Natural killer cell (primary cell): ENCODE measurements around the gene ICE1. TPM values are rescaled to one million over a fixed set of nuclear protein-coding genes. Genes with fewer than 3 reads are reported as not detected.

ENCODE experiments used
- ATAC-seq, 3 donors: fragments of 150-1000 bp in 2 of 3; fragments of 200-7000 bp in 1 of 3; cut with Tn5 transposase; 1 replicate in 1 of 3; 2 replicates in 2 of 3; pipeline ENCODE4 v1.10.0; 2021; ENCODE audit warnings: mild to moderate bottlenecking in 2 of 3, moderate library complexity in 2 of 3
- DNase-seq, 2 donors: peaks; one replicate each; pipeline versions ENCODE4 v3.0.0 to v3.0.0-alpha.2; 2013 to 2021; ENCODE audit warnings: mixed read lengths in 1 of 2
- H3K27ac ChIP-seq: one replicate; pipeline ENCODE4 v1.5.1; 2013; ENCODE audit warnings: mild to moderate bottlenecking, low read length
- H3K27me3 ChIP-seq: one replicate; pipeline ENCODE4 v1.6.1; 2013; ENCODE audit warnings: low read length; ENCODE audit not compliant: control insufficient read depth, insufficient read depth
- H3K36me3 ChIP-seq: one replicate; pipeline ENCODE4 v1.6.1; 2013; ENCODE audit warnings: low read length; ENCODE audit not compliant: control insufficient read depth, insufficient read depth
- H3K4me1 ChIP-seq: one replicate; pipeline ENCODE4 v1.6.1; 2013; ENCODE audit warnings: low read length; ENCODE audit not compliant: control insufficient read depth, insufficient read depth
- H3K4me3 ChIP-seq: one replicate; pipeline ENCODE4 v1.5.1; 2013; ENCODE audit warnings: low read length
- H3K9me3 ChIP-seq: one replicate; pipeline ENCODE4 v1.6.1; 2013; ENCODE audit warnings: low read length; ENCODE audit not compliant: control insufficient read depth, insufficient read depth
- H3K27ac Mint-ChIP-seq, 2 donors: one replicate each; pipeline ENCODE4 v1.8.0; 2022; ENCODE audit warnings: mild to moderate bottlenecking in 2 of 2, mixed read lengths in 2 of 2, moderate library complexity in 1 of 2
- H3K27me3 Mint-ChIP-seq, 2 donors: one replicate each; pipeline ENCODE4 v1.8.0; 2022; ENCODE audit warnings: low read depth in 2 of 2, mixed read lengths in 2 of 2
- H3K36me3 Mint-ChIP-seq: one replicate; pipeline ENCODE4 v1.8.0; 2022; ENCODE audit warnings: mixed read lengths
- H3K4me1 Mint-ChIP-seq, 2 donors: one replicate each; pipeline ENCODE4 v1.8.0; 2022; ENCODE audit warnings: mixed read lengths in 2 of 2
- H3K4me3 Mint-ChIP-seq: one replicate; pipeline ENCODE4 v1.8.0; 2022; ENCODE audit warnings: mild to moderate bottlenecking, moderate library complexity, mixed read lengths
- H3K9me3 Mint-ChIP-seq, 2 donors: one replicate each; pipeline ENCODE4 v1.8.0; 2022; ENCODE audit warnings: mixed read lengths in 2 of 2
- CTCF ChIP-seq: fragments of 200-600 bp; IDR thresholded peaks from one replicate; pipeline ENCODE4 v1.8.0; 2022; ENCODE audit warnings: antibody characterized with exemption
- WGBS: methylation state at CpG from one replicate; pipeline ENCODE4 v1.1.7; 2013; ENCODE audit warnings: missing lambda C conversion rate; ENCODE audit not compliant: insufficient coverage; 5-methylcytosine and 5-hydroxymethylcytosine counted together
- intact Hi-C: fragments of 100-400 bp; cut with micrococcal nuclease; formaldehyde crosslinking; loops from one replicate; pipeline ENCODE4 v1.14.2; 2022
- total RNA-seq, 4 donors: library from RNA; stranded (reverse); fragments of 120-200 nt in 1 of 4; gene quantifications; one replicate each; pipeline versions ENCODE4 v1.2.3 to v1.2.4, GENCODE V29; 2013 to 2022

The ICE1 gene
- total RNA-seq, 3 donors from 2014 or later (not counting 1 experiment from before 2014, with no cell fraction given), result 29.7 to 44.5 (median 36.6) TPM

DNA sequence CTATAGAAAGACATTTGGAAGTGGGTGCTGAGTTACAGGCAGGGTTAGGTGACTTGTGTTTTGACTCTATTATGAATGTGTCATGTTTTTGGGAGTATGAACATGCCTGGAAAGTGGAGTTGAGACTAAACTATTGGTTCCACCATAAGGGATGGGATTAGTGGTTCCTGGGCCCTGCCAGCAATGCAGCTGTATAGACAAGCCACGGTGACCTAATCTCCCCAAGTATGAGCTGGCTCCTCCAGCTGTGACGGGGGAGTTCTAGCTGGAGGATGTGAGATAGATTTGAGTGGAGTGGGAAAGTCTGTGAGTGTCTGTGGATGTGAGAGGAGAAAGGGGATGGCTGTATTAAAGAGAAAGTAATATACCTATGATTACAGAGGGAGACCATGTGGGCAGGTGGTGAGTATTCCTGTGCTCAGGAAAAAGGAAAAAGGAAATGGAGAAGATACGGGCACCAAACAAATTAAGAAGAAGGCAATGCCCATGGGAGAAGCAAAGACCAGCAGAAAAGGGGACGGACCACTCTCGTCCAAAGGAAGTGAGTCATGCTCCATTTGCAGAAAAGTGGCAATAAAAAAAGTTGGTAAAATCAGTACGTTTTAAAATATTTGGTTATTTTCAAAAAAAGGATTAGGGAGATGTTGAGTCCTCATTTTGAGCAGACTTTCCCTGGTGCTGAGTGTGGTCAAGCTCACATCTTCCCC lies 48.3 kb upstream of the ICE1 start:
- H3K36me3 Mint-ChIP-seq, result no peaks in the 10 kb centered on the region
- no peaks in the 10 kb centered on the region for H3K4me1 ChIP-seq
- H3K27me3 ChIP-seq, result no peaks in the 10 kb centered on the region
- DNase-seq (no peak), ATAC-seq (no peak)
- no peaks in the 10 kb centered on the region for H3K36me3 ChIP-seq
- no peak for TF ChIP-seq CTCF
- H3K4me3 ChIP-seq, result no peak overlapping the region
- peaks cover 3 to 5% of the 10 kb centered on the region in 2 donors for H3K27me3 Mint-ChIP-seq
- H3K4me3 Mint-ChIP-seq, result no peak overlapping the region
- H3K4me1 Mint-ChIP-seq, result no peaks in the 10 kb centered on the region
- intact Hi-C loops, result no loop called here
- WGBS, result 70% methylated on average over 6 of the region's 6 CpGs
- H3K9me3 Mint-ChIP-seq, result no peaks in the 10 kb centered on the region
- H3K27ac ChIP-seq, result no peak overlapping the region
- H3K9me3 ChIP-seq, result no peaks in the 10 kb centered on the region
- no peak overlapping the region for H3K27ac Mint-ChIP-seq

GRCh38 chr5:5377780-5378179 lies 44.7 kb upstream of the ICE1 start:
- WGBS, result 72% methylated on average over 5 of the region's 6 CpGs
- Histone ChIP-seq H3K27ac (no peak overlapping the region), H3K4me1 (no peaks in the 10 kb centered on the region), H3K36me3 (no peaks in the 10 kb centered on the region), H3K27me3 (no peaks in the 10 kb centered on the region), H3K9me3 (no peaks in the 10 kb centered on the region), H3K4me3 (no peak overlapping the region)
- no peak for DNase-seq
- Mint-ChIP-seq H3K27me3 (peaks cover 4 to 7% of the 10 kb centered on the region in 2 donors), H3K27ac (no peak overlapping the region), H3K36me3 (no peaks in the 10 kb centered on the region), H3K4me3 (no peak overlapping the region), H3K4me1 (no peaks in the 10 kb centered on the region), H3K9me3 (no peaks in the 10 kb centered on the region)
- TF ChIP-seq CTCF, result no peak
- intact Hi-C loops, result no loop called here
- no peak for ATAC-seq

- intact Hi-C loops, result no loop called here
- no peak overlapping the region for H3K27ac ChIP-seq
- no peaks in the 10 kb centered on the region for H3K9me3 ChIP-seq
- no peak for ATAC-seq
- Mint-ChIP-seq H3K27me3 (peaks cover 4 to 7% of the 10 kb centered on the region in 2 donors), H3K4me1 (no peaks in the 10 kb centered on the region), H3K36me3 (no peaks in the 10 kb centered on the region), H3K27ac (no peak overlapping the region), H3K4me3 (no peak overlapping the region), H3K9me3 (no peaks in the 10 kb centered on the region)
- TF ChIP-seq CTCF, result no peak
- no peak overlapping the region for H3K4me3 ChIP-seq
- DNase-seq, result no peak
- H3K36me3 ChIP-seq, result no peaks in the 10 kb centered on the region
- no peaks in the 10 kb centered on the region for H3K4me1 ChIP-seq
- 60% methylated on average over 1 of the region's 3 CpGs for WGBS
- no peaks in the 10 kb centered on the region for H3K27me3 ChIP-seq
Measured at GRCh38 chr5:5378531-5378930, 43.9 kb upstream of the ICE1 start.

DNA sequence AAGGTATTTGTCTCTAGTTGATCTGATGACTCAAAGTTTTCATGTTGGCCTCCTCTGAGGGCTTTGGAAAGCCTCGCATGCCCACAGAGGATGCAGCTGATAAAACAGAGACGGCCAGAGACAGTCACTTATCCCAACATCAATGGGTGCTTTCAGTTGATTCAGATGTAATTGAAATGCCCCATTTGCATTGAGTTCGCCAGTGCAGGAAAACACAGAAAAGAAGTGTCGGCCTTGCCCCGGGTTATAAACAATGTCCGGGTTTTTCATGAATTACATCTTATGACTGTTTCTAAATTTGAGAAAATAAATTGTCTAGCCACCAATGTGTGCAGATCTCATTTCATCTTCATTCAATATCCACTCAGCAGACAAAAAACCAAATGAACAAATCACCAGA lies 42.2 kb upstream of the ICE1 start:
- no peak overlapping the region for H3K27ac Mint-ChIP-seq
- H3K9me3 Mint-ChIP-seq, result no peaks in the 10 kb centered on the region
- H3K27ac ChIP-seq, result no peak overlapping the region
- no peaks in the 10 kb centered on the region for H3K36me3 ChIP-seq
- intact Hi-C loops, result no loop called here
- no peak overlapping the region for H3K4me3 ChIP-seq
- H3K9me3 ChIP-seq, result no peaks in the 10 kb centered on the region
- TF ChIP-seq CTCF, result no peak
- H3K27me3 Mint-ChIP-seq, result peaks cover 4 to 7% of the 10 kb centered on the region in 2 donors
- no peaks in the 10 kb centered on the region for H3K4me1 ChIP-seq
- no peaks in the 10 kb centered on the region for H3K36me3 Mint-ChIP-seq
- no peaks in the 10 kb centered on the region for H3K4me1 Mint-ChIP-seq
- no peak overlapping the region for H3K4me3 Mint-ChIP-seq
- ATAC-seq (no peak), DNase-seq (no peak)
- no peaks in the 10 kb centered on the region for H3K27me3 ChIP-seq
- WGBS, result 87% methylated on average over 6 of the region's 6 CpGs
